ENCODE results near the gene TAOK2.

DNA sequence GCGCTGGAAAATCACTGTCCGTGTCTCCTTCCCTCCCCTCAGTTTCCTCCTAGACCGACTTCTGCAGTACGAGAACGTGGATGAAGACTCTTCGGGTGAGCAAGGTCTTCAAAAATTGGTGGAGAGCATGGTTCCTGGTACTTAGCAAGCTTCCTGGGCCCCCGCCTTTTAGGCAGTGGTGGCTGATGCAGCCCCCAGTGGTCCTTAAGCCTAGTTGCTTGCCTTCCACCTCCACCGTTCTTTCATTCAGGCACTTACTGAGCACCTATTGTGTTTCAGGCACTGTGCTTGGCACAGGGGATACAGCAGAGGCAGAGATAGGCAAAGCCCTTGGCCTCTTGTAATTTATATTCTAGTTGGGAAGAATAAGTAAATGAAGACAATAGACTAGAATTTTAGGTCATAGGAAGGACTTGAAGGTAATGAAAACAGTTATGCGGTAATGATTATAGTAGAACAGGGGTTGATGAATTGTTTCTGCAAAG is 23.1 kb downstream of the TAOK2 start:
- TF ChIP-seq, protein P1, sequence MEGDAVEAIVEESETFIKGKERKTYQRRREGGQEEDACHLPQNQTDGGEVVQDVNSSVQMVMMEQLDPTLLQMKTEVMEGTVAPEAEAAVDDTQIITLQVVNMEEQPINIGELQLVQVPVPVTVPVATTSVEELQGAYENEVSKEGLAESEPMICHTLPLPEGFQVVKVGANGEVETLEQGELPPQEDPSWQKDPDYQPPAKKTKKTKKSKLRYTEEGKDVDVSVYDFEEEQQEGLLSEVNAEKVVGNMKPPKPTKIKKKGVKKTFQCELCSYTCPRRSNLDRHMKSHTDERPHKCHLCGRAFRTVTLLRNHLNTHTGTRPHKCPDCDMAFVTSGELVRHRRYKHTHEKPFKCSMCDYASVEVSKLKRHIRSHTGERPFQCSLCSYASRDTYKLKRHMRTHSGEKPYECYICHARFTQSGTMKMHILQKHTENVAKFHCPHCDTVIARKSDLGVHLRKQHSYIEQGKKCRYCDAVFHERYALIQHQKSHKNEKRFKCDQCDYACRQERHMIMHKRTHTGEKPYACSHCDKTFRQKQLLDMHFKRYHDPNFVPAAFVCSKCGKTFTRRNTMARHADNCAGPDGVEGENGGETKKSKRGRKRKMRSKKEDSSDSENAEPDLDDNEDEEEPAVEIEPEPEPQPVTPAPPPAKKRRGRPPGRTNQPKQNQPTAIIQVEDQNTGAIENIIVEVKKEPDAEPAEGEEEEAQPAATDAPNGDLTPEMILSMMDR (IDR thresholded peaks at IDR 0.05), result no peak
- TF ChIP-seq POLR2A (IDR thresholded peaks at IDR 0.05), result no peak
